GM18519 (cell line): ENCODE data around the gene GUK1.

Experiments used
- ATAC-seq: cut with Tn5 transposase; IDR thresholded peaks from one replicate; pipeline ENCODE4 v1.9.1; 2021; ENCODE audit warnings: mild to moderate bottlenecking, moderate library complexity; ENCODE audit not compliant: unreplicated experiment, low FRiP score

Gene GUK1

GRCh38 chr1:228123505-228123904 lies 16.6 kb upstream of the GUK1 start:
- no peak for ATAC-seq

GRCh38 chr1:228125185-228125584 lies 14.9 kb upstream of the GUK1 start:
- ATAC-seq = no peak

GRCh38 chr1:228131766-228132165 lies 8.3 kb upstream of the GUK1 start:
- no peak for ATAC-seq

GRCh38 chr1:228134591-228134990 lies 5.5 kb upstream of the GUK1 start:
- no peak for ATAC-seq

GRCh38 chr1:228136901-228137300 lies 3.2 kb upstream of the GUK1 start:
- no peak for ATAC-seq

- ATAC-seq = no peak
These were observed 611 bp upstream of the GUK1 start for GRCh38 chr1:228139406-228139930.

- no peak for ATAC-seq
These were observed 696 bp downstream of the GUK1 start for GRCh38 chr1:228140724-228141225.

GRCh38 chr1:228141226-228142044 lies 1.4 kb downstream of the GUK1 start:
- ATAC-seq = no peak

GRCh38 chr1:228142155-228142691 lies 2.1 kb downstream of the GUK1 start:
- ATAC-seq = no peak

- no peak for ATAC-seq
These were observed 2.6 kb downstream of the GUK1 start for GRCh38 chr1:228142701-228143136.

GRCh38 chr1:228143480-228144192 lies 3.6 kb downstream of the GUK1 start:
- ATAC-seq = no peak

GRCh38 chr1:228144193-228144992 lies 4.3 kb downstream of the GUK1 start:
- ATAC-seq = no peak

GRCh38 chr1:228144993-228145343 lies 4.9 kb downstream of the GUK1 start:
- ATAC-seq = no peak

GRCh38 chr1:228145463-228146416 lies 5.7 kb downstream of the GUK1 start:
- no peak for ATAC-seq

- ATAC-seq = no peak
These were observed 6.5 kb downstream of the GUK1 start for GRCh38 chr1:228146417-228147150.

GRCh38 chr1:228147151-228147693 lies 7.1 kb downstream of the GUK1 start:
- ATAC-seq = no peak

GRCh38 chr1:228147768-228148167 lies 7.7 kb downstream of the GUK1 start:
- ATAC-seq = no peak

- ATAC-seq = no peak
These were observed 8.2 kb downstream of the GUK1 start for GRCh38 chr1:228148196-228148861.
